GM12892 (cell line): ENCODE results near the gene ARL16.

Experiments used
- POLR2A ChIP-seq: IDR thresholded peaks from 2 replicates; pipeline ENCODE4 v1.6.1; 2011; ENCODE audit warnings: low read depth, low read length, control low read depth
- POLR2AphosphoS5 ChIP-seq: IDR thresholded peaks from 2 replicates; pipeline ENCODE4 v1.6.1; 2011; ENCODE audit warnings: low read depth, low read length, control low read depth

DNA sequence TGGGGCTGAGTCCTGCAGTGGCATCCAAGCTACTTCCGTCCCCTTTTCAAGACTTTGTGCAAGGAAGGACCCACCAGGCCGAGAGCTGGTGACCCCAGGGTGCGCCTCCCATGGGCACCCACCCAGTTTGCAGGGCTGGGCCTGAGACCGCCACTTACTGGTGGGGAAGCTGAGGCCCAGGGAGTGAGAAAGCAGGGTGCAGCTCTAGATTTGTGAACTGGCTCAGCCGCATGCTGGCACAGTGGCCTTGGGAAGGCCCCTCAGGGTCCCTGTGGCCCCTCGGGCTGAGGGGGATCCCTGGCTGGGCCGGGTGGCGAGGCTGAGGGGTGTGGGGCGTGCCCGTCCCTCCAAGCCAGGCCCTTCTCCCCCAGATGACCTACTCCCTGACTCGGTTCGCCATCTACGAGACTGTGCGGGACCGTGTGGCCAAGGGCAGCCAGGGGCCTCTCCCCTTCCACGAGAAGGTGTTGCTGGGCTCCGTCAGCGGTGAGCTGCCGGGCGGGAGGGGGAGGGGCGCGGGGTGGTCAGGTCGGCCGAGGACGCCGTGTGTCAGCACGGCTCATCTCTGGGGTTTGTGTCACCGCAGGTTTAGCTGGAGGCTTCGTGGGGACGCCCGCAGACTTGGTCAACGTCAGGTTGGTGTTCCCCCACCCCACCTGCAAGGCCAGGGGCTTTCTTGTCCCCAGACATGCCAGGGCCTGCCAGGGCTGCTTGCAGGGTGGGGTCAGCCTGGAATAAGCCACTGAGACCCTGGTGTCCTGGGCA lies 31.7 kb upstream of the ARL16 start:
- TF ChIP-seq POLR2A (no peak), POLR2AphosphoS5 (no peak)
